IMR-90 (cell line): ENCODE measurements around the gene KCNAB1. TPM values are rescaled to one million over a fixed set of nuclear protein-coding genes. Genes with fewer than 3 reads are reported as not detected.

ENCODE experiments used
- ATAC-seq: fragments of 200-7000 bp; cut with Tn5 transposase; 2 replicates; pipeline ENCODE4 v1.9.1; 2020; ENCODE audit warnings: low read depth, mild to moderate bottlenecking, moderate library complexity
- BruUV-seq: library from RNA; stranded (reverse); fragments of 400-500 nt; replicated peaks from 2 replicates; lab custom pipeline; 2021; lab: Mats Ljungman, UMichigan
- CTCF ChIA-PET: fragments of 300-600 bp; formaldehyde crosslinking; extraction: SDS; loops from one replicate; lab custom pipeline; 2021; ENCODE audit warnings: antibody characterized with exemption; lab: Yijun Ruan, JAX
- POLR2A ChIA-PET: fragments of 300-600 bp; sonication (Branson Sonifier 250); formaldehyde crosslinking; loops from one replicate; lab custom pipeline; 2022; ENCODE audit warnings: antibody characterized with exemption; ENCODE audit not compliant: unreplicated experiment; lab: Charles Lee
- DNase-seq: peaks from one replicate; pipeline ENCODE4 v3.0.0; 2013
- H2AFZ ChIP-seq: replicated peaks from 2 replicates; pipeline ENCODE3; 2013; ENCODE audit warnings: low read length, mild to moderate bottlenecking; ENCODE audit not compliant: poor library complexity
- H2AK5ac ChIP-seq: 2 replicates; pipeline ENCODE4 v1.6.1; 2013; ENCODE audit warnings: low read depth, low read length, inconsistent platforms
- H2AK9ac ChIP-seq: replicated peaks from 2 replicates; pipeline ENCODE3; 2013; ENCODE audit warnings: mild to moderate bottlenecking, low read depth, low read length, moderate library complexity; ENCODE audit not compliant: poor library complexity
- H2BK120ac ChIP-seq: 2 replicates; pipeline ENCODE4 v1.6.1; 2013; ENCODE audit warnings: low read depth, low read length, inconsistent platforms
- H2BK15ac ChIP-seq: 3 replicates; pipeline ENCODE4 v1.6.1; 2013; ENCODE audit warnings: low read depth, low read length, inconsistent platforms
- H2BK20ac ChIP-seq: 2 replicates; pipeline ENCODE4 v1.6.1; 2013; ENCODE audit warnings: low read depth, mild to moderate bottlenecking, inconsistent platforms, low read length, moderate library complexity
- H2BK5ac ChIP-seq: 2 replicates; pipeline ENCODE4 v1.6.1; 2013; ENCODE audit warnings: mild to moderate bottlenecking, low read depth, low read length, inconsistent platforms; ENCODE audit not compliant: poor library complexity, severe bottlenecking
- H3K14ac ChIP-seq: replicated peaks from 2 replicates; pipeline ENCODE4 v1.6.1; 2013; ENCODE audit warnings: low read depth, low read length, inconsistent platforms
- H3K18ac ChIP-seq: 2 replicates; pipeline ENCODE4 v1.6.1; 2013; ENCODE audit warnings: low read depth, low read length, control low read depth
- H3K23ac ChIP-seq: 2 replicates; pipeline ENCODE4 v1.6.1; 2013; ENCODE audit warnings: low read depth, low read length, inconsistent platforms
- H3K27ac ChIP-seq: 2 replicates; pipeline ENCODE4 v1.5.1; 2013; ENCODE audit warnings: mild to moderate bottlenecking, control low read depth, low read length; ENCODE audit not compliant: insufficient read depth
- H3K27me3 ChIP-seq: 2 replicates; pipeline ENCODE4 v1.6.1; 2013; ENCODE audit warnings: low read length; ENCODE audit not compliant: control insufficient read depth, insufficient read depth
- H3K36me3 ChIP-seq: 2 replicates; pipeline ENCODE4 v1.6.1; 2013; ENCODE audit warnings: low read length, mixed read lengths; ENCODE audit not compliant: control insufficient read depth, insufficient read depth
- H3K4ac ChIP-seq: 2 replicates; pipeline ENCODE4 v1.6.1; 2013; ENCODE audit warnings: low read depth, low read length, inconsistent platforms
- H3K4me1 ChIP-seq: 2 replicates; pipeline ENCODE4 v1.6.1; 2013; ENCODE audit warnings: low read length, mixed read lengths; ENCODE audit not compliant: control insufficient read depth, insufficient read depth
- H3K4me2 ChIP-seq: 2 replicates; pipeline ENCODE4 v1.6.1; 2013; ENCODE audit warnings: low read depth, mild to moderate bottlenecking, control low read depth, low read length, moderate library complexity
- H3K4me3 ChIP-seq: 2 replicates; pipeline ENCODE4 v1.5.1; 2013; ENCODE audit warnings: low read depth, mild to moderate bottlenecking, control low read depth, low read length, moderate library complexity; ENCODE audit not compliant: insufficient read depth
- H3K56ac ChIP-seq: 2 replicates; pipeline ENCODE4 v1.6.1; 2013; ENCODE audit warnings: low read length, inconsistent platforms; ENCODE audit not compliant: insufficient read depth; ENCODE audit errors: extremely low read depth
- H3K79me1 ChIP-seq, 2 experiments: 2 replicates each; pipeline ENCODE4 v1.6.1; 2013; ENCODE audit warnings: low read length in 2 of 2, inconsistent platforms in 1 of 2, low read depth in 1 of 2
- H3K9ac ChIP-seq: 2 replicates; pipeline ENCODE4 v1.6.1; 2013; ENCODE audit warnings: low read depth, low read length, control low read depth
- H3K9me1 ChIP-seq: 2 replicates; pipeline ENCODE4 v1.6.1; 2013; ENCODE audit warnings: low read length, inconsistent platforms; ENCODE audit not compliant: insufficient read depth
- H3K9me3 ChIP-seq: 2 replicates; pipeline ENCODE4 v1.6.1; 2013; ENCODE audit warnings: low read length; ENCODE audit not compliant: control insufficient read depth, insufficient read depth
- H4K20me1 ChIP-seq: 2 replicates; pipeline ENCODE4 v1.6.1; 2013; ENCODE audit warnings: low read length, inconsistent platforms; ENCODE audit not compliant: insufficient read depth
- H4K5ac ChIP-seq: 2 replicates; pipeline ENCODE4 v1.6.1; 2013; ENCODE audit warnings: mild to moderate bottlenecking, low read depth, low read length, control low read depth
- H4K8ac ChIP-seq, 2 experiments: 2 replicates each; pipeline ENCODE4 v1.6.1; 2013; ENCODE audit warnings: low read depth in 2 of 2, low read length in 2 of 2, control low read depth in 1 of 2, inconsistent platforms in 1 of 2
- H4K91ac ChIP-seq: 2 replicates; pipeline ENCODE4 v1.6.1; 2013; ENCODE audit warnings: low read depth, low read length, inconsistent platforms; ENCODE audit not compliant: insufficient read depth
- FOS ChIP-seq: fragments of 150-350 bp; IDR thresholded peaks from 2 replicates; pipeline ENCODE4 v1.6.1; 2016; ENCODE audit warnings: low read depth, low read length
- MAZ ChIP-seq: IDR thresholded peaks from 2 replicates; pipeline ENCODE4 v1.6.1; 2012; ENCODE audit warnings: low read depth, mild to moderate bottlenecking, low read length, improper control_type of control experiment, moderate library complexity, borderline replicate concordance
- WGBS, 2 experiments: methylation state at CpG; one replicate each; pipeline versions ENCODE4 v1.1.5 to v1.1.7; 2013; ENCODE audit warnings: missing lambda C conversion rate in 2 of 2; ENCODE audit not compliant: insufficient read length in 1 of 2; ENCODE audit errors: extremely low coverage in 2 of 2; 5-methylcytosine and 5-hydroxymethylcytosine counted together
- dilution Hi-C: fragments of 300-500 bp; cut with HindIII; formaldehyde crosslinking; loops from one replicate; pipeline ENCODE4 v1.14.3; 2018; ENCODE audit warnings: low sequenced_read_pairs; ENCODE audit not compliant: unreplicated experiment
- in situ Hi-C: fragments of 300-500 bp; cut with MboI; formaldehyde crosslinking; loops from 3 replicates; pipeline ENCODE4 v1.14.3; 2019; ENCODE audit warnings: low sequenced_read_pairs, inconsistent platforms, mixed read lengths
- intact Hi-C: fragments of 100-400 bp; cut with micrococcal nuclease; formaldehyde crosslinking; loops from 2 replicates; pipeline ENCODE4 v1.10.0; 2022
- polyA plus RNA-seq, 3 experiments: library from polyadenylated mRNA; depleted of rRNA; stranded (reverse); fragments of >200 nt; gene quantifications; 2 replicates each; pipeline ENCODE4 v1.2.3, GENCODE V29; 2012; ENCODE audit warnings: low replicate concordance in 1 of 3
- total RNA-seq: library from RNA; depleted of rRNA; stranded (reverse); fragments of >200 nt; gene quantifications from 2 replicates; pipeline ENCODE4 v1.2.3, GENCODE V29; 2012

Gene KCNAB1
- total and polyA plus RNA-seq, 2 of the 4 experiments (the other 2 are of a cell fraction) = under 0.01 to 0.07 TPM

DNA sequence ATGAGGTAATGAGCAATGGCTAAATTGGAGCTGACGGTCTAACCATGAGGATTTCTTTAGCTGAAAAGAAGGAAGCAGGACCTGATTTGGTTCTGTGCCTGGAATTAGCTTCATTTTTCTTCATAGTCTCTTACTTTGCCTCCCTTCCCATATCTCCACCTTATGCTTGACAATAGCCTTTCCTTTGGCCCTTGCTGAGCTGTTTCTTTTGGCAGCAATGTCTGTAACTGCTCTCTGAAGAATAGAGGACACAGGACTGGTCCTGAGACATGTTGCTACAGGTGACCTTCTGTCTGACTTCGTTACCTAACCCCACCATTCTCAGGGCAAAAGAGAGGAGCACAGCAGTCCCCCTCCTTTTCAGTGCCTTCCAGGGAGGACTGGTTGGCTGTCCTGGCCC lies 312.2 kb downstream of the KCNAB1 start:
- dilution Hi-C loops = no loop called here
- no peaks in the 10 kb centered on the region for H4K20me1 ChIP-seq
- no TSS peak for BruUV-seq
- H3K4me3 ChIP-seq = no peak overlapping the region
- no peaks in the 10 kb centered on the region for H3K79me1 ChIP-seq
- no peak overlapping the region for H3K9ac ChIP-seq
- in situ Hi-C loops = no loop called here
- no peak overlapping the region for H2BK120ac ChIP-seq
- H3K4me2 ChIP-seq = no peak overlapping the region
- no CpG with 5 or more reads among the region's 2 CpGs for WGBS, 2 experiments
- H2BK15ac ChIP-seq = no peak overlapping the region
- H3K23ac ChIP-seq = no peak overlapping the region
- no peak overlapping the region for H3K27ac ChIP-seq
- no peak overlapping the region for H3K56ac ChIP-seq
- H2AK5ac ChIP-seq = no peak overlapping the region
- DNase-seq = no peak
- H2BK5ac ChIP-seq = no peak overlapping the region
- H2AK9ac ChIP-seq = no peak overlapping the region
- no peaks in the 10 kb centered on the region for H3K36me3 ChIP-seq
- H3K4ac ChIP-seq = no peak overlapping the region
- H4K91ac ChIP-seq = no peak overlapping the region
- H3K27me3 ChIP-seq = peaks cover 2% of the 10 kb centered on the region; the same call in 1 of the 2 replicates
- H4K5ac ChIP-seq = no peak overlapping the region
- no peak overlapping the region for H2BK20ac ChIP-seq
- no peaks in the 10 kb centered on the region for H3K9me1 ChIP-seq
- H3K9me3 ChIP-seq = no peaks in the 10 kb centered on the region
- H3K14ac ChIP-seq = no peak overlapping the region
- peak overlapping the region; percentile 9 for H2AFZ ChIP-seq
- no peak overlapping the region for H4K8ac ChIP-seq
- POLR2A ChIA-PET = no interaction called here
- no peak; the same call in 1 of the 2 replicates for ATAC-seq
- intact Hi-C loops = no loop called here
- CTCF ChIA-PET = no interaction called here
- H3K4me1 ChIP-seq = no peaks in the 10 kb centered on the region
- H3K18ac ChIP-seq = no peak overlapping the region
- TF ChIP-seq MAZ (no peak), FOS (no peak)
